GM19099 (cell line): ENCODE data around the gene CYBC1.

Experiments used
- POLR2A ChIP-seq: IDR thresholded peaks from 3 replicates; pipeline ENCODE4 v1.6.1; 2011; ENCODE audit warnings: low read depth; ENCODE audit not compliant: insufficient read length; ENCODE audit errors: extremely low read depth

Gene CYBC1

DNA sequence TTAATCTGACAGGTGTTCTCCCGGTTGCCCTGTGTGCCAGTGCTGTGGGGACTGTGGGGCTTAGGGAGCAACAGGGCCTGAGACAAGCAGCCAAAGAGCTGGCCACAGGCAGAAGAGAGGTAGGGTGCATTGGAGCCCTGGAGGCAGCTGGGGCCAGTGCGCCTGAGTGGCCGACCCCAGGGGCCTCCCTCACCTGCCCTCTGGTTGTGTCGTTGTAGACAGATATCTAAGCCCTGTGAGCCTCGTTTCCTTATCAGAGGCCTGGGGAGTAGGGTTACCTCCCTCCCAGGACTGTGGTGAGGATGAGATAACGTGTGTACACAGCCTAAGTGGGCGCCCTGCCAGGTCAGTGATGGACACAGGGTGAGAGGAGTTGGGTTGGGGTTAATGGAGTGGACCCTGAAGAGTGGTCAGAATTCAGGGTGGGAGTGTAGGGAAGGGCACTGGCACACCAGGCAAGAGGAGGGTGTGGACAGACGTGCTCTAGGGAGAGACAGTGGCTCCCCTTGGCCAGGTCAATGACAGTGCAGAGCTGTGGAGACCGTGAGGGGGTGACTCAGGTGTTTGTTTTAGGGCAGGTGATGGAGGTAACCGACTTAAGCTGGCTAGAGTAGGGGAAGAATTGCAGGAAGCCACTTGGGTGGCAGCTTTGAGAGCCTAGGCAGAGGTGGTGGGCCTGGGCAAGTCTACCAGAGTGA lies 11.4 kb upstream of the CYBC1 start:
- no peak for TF ChIP-seq POLR2A

DNA sequence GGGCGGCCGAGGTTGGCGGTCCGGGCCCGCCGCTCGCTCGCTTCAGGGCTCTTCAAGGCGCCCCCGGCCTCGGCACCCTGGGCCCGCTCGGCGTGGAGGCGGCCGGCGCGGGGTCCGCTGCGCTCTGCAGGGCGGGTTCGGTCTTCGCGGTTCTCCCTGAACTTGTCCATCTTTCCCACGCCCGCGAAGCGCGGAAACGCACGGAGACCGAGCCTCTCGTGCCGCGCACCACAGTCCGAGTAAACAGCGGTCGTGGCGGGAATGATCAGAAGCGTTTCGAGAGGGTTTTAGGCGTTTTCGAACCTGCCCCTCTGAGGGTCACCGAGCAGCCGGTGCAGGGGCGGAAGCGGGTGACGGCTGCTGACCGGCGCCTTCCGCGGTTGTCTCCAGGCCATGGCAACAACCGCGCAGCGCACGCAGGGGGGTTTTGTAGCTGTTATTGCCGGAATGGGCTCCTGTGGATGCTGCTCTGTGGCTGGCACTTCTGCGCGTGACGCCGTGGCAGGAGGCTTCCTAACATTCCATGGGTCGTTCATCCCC lies 8.4 kb upstream of the CYBC1 start:
- no peak for TF ChIP-seq POLR2A

DNA sequence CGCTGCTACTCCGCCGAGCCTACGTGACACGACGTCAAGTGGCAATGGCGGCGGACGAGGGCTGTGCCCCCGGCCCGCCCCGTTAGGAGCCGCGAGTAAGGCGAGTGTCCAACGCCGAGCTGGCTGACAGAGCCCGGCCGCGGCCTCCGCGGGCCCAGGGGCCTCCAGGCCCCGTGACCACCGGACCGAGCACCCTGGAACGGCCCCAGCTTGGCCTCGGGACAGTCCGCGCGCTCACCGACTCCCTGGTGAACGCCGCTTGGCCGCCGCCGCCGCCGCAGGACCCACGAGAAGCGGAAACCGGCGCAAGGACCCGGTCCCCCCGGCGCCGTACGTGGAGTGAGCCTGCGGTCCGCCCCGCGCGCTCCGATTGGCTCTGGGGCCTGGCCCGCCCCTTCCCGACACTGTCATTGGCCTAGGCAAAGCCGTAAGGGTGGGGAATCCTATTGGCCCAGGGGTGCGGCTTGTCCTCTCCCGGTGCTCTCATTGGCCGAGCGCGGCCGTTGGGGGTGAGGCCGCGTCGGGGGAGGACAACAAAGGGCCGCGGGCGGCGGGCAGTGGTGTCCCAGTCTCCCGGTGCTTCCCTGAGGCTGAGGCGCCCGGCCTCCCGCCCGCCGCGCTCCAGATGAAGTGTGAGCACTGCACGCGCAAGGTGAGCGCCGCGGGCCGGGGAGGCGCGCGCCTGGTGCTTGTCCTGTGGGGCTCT lies 7.8 kb upstream of the CYBC1 start, which contains the start of gene NARF:
NARF (plus strand) TSS at position 563 of the 706 bp plus-strand sequence; CDS start at position 626, 63 bp downstream.
- TF ChIP-seq POLR2A: peak; percentile 97

DNA sequence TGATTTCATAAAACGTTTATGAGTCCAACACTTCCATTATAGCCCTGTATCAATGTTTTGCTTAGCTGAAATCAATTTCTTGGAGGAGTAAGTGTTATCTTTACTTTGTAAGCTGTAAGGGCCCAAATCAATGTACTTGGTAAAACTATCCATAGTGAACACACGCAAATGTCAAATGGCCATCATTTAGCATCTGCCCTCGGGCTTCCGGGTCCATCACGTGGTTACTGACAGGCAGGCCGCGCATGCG lies 7.3 kb upstream of the CYBC1 start:
- TF ChIP-seq POLR2A: no peak

DNA sequence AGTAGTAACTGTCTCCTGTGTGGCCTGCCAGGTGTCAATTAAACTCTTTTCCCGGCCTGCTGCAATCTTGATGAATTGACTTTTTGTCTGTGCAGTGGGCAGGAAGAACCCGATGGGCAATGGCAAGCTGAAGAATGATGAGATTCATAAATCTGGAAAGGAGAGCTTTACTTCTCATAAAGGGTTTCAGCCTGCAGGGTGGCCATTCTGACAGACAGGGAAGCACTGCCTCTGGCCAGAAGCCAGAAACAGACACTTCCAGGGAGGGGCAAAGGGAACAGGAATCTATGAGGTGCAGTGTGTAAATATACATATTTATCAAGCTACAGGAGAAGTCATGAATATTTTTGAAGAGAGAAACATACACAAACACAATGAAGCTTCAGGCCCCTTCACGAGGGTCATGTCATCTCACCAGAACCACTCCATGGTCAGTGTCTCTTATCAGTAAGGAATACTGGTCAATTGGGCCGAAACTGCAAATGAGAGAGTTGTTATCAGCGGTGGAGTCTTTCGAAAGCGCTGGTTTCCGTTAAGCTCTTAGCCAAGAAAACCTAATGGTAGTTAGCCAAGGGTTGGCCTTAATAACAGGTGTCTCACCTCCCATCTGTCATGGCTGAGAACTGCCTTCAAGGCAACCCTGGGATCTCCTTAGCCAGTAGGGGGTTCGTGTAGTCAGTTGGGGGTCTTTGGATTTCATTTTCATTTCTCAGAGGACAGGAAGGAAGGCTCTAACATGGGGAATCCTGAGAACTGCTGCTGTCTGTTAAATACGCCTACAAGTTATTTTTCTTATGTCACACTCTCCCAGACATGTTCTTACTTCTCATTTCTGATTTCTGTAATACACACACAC lies 6.7 kb upstream of the CYBC1 start:
- no peak for TF ChIP-seq POLR2A

DNA sequence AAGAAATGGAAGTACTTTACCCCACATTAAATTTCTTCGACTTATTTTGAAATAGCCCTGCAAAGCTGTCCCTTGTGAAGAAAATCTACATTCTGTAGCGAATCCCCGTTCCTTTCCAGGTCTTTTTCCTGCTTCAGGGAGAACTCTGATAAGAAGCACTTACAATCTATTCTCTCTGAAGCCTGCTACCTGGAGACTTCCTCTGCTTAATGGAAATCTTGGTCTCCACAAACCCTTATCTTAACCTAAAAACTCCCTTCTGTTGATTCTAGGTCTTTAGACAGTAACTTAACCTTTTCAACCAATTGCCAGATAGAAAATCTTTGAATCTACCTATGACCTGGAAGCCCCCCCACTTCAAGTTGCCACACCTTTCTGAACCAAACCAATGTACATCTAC lies 1.6 kb upstream of the CYBC1 start:
- no peak for TF ChIP-seq POLR2A

DNA sequence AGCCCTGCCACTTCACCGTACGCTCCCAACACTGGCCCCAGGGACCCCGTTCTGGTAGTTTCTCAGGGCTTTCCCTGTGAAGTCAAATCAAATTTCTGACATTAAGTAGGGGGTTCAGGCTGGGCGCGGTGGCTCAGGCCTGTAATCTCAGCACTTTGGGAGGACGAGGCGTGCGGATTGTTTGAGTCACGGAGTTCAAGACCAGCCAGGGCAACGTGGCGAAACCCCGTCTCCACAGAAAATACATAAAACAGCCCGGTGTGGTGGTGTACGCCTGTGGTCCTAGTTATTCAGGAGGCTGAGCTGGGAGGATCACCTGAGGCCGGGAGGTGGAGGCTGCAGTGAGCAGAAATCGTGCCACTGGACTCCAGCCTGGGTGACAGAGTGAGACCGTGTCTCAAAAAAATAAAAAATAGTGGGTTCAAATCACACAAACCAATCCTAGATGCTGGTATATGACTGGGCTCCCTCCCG lies 632 bp downstream of the CYBC1 start:
- TF ChIP-seq POLR2A: no peak

DNA sequence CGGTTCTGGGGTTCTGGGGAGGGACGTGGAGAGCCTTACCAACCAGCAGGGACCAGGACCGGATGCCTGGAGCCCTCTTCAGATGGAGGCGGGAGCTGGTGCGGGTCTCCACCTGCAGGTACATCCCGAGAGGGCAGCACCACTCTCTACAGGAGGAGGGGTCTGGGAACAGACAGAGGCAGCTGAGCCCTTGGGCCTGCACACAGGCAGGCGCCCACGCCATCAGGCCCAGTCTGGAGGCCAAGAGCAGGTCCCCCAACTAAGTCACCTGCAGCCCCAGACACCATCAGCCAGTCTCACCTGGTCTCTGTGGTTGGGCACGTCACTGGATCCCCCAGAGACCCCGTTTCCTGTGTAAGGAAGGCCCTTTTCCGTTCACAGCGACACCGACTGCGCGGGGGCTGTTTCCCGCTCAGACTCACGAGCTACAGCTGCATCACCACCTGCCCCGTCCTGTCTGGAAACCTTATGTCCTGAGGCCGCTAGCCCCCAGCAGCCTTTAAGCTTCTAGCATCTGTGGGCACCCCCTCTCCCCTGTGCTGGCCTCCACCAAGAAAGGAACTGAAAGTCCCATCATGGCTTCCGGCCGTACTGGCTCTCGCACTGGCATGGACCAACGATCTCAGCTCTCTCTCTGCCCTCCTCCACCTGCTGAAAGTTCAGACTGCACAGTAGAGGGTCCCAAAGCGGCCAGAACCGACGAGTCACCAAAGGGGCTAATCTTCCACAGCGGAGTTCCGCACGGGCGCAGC lies 1.2 kb downstream of the CYBC1 start:
- TF ChIP-seq POLR2A: peak; percentile 90

DNA sequence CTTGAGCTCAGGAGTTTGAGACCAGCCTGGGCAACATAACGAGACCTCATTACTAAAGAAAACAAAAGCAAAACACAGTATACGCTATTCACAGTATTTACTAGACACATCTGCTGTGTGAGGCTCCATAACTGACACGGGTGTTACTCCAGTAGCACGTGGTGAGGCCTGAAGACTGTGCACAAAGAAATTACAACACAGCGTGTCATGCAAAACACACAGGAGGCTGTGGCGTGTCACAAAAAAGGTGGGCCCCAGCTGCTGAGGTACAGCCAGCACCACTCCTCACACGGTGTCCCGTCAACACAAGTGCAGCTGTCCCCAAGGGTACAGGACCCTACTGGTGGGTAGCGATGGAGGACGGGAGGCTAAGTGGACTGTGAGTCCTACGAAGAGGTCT lies 2.7 kb downstream of the CYBC1 start:
- no peak for TF ChIP-seq POLR2A

DNA sequence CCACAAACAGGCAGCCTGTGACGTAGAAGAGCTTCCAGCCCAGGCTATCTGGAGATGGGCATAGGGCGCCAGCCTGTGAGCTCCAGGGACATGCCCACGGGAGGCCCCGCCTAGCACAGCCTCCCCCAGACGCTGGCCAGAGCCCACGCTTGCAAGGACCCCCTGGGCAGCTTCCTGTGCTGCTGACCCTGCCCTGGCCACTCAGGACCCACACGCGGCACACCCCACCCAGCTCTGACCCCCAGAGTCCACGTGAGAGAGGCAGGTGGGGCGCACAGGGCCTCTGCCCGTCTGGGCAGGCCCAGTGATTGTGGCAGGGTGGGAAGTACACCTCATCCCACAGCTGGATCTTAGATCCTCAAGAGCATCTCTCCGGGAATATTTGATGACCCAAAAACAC lies 3.9 kb downstream of the CYBC1 start:
- no peak for TF ChIP-seq POLR2A

DNA sequence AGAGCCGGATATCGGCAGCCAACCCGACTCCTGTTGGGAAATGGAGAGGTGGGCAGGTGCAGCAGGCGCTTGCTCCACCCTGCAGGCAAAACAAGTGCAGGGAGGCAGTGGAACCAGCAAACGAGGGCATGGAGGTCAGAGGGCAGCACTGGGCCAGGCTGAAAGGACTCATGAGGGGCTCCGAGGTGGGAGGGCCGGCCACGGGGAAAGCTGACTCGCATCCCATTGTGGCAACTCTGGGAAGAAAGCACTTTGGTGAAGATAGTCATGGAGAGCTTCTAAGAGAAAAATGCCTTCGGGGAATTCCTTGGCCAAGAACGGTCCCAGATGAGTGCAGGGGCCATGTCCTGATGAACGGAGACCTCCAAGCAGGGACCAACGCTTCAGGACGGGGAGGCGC lies 4.4 kb downstream of the CYBC1 start:
- no peak for TF ChIP-seq POLR2A

DNA sequence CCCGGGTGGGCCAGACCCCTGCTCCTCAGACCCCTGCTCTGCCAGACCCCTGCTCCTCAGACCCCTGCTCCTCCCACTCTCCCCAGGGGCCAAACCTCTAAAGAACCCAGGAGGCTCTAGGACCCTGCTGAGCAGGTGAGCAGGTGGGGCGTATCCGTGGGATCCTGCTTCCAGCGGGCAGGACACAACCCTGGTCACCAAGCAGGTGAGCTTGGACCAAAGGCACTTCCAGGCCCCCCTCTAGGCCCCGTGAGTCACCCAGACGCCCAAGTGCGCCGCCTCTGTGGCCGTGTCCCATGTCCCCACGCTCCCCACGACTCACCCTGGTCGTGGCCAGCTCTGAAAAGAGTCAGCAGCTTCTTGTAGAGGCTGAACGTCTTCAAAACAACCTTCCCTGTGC lies 5.0 kb downstream of the CYBC1 start:
- no peak for TF ChIP-seq POLR2A

DNA sequence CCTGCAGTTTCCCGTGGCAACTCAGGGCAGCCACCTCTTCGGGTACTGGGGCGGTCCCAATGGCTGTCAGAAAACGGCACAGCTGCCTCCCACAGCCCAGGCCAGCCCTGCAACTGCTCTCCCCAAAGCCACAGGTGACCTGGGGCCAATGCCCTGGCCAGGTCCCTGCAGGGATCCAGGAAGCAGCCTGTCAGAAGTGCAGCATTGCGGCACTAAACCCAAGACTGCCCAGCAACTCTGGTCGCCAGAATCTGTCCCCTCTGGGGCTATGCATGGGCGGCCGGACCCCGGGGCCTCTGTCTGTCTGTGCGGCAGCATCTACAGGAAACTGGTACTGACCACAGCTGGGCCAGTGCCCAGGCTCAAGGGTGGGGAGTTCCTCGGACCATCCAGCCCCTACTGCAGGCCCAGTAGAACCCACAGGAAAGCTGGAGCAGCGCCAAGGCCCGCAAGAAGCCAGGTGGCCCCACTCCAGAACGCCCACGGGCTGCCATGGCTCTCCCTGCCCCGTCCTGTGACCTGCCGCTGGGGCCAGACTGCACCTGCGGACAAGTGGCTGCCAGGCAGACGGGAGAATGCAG lies 5.5 kb downstream of the CYBC1 start:
- no peak for TF ChIP-seq POLR2A

DNA sequence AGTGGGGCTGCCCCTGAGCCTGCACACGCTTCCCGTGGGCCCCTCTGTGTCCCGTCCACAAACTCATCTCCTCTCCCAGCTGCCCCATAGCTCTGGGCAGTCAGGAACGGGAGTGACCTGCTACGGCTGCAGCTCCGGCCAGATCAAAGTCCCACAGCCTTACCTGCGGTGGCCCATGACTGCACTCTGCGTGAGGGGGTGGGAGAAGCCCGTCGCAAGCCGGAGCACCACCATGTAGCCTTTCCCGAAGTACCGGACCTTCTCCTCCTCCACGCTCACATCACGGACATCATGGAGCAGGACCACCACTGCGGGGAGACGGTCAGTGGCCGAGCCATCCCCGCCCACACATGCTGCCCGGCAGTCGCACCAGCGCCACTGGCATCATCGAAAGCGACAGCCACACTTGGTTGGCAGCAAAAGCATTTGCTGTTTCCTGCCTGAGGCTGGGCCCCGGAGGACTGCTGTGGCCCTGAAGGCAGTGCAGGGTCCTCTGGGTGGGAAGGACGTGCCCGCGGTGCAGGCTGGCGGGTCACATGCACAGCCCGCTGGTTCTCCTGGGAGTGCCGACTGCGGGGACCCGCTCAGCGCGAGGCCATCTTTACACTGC lies 6.2 kb downstream of the CYBC1 start:
- TF ChIP-seq POLR2A: no peak
